Measurements from ENCODE around the gene MCAM.
A peak's percentile ranks its signal among the peaks of the same experiment; 100 is the strongest.

Gene MCAM

GRCh38 chr11:119309953-119310681 is 6.8 kb downstream of the MCAM start:
- no peak for TF ChIP-seq CTCF (IDR thresholded peaks at IDR 0.05; ENCODE audit: low read depth, low read length, missing control alignments)
- DNase-seq (ENCODE audit: low read depth): no peak
- in situ Hi-C loops (cut with HindIII; ENCODE audit: low sequenced_read_pairs): no loop called here
- H3K4me3 ChIP-seq (ENCODE audit: low read depth, low read length): no peak overlapping the region

- no peak for TF ChIP-seq CTCF (IDR thresholded peaks at IDR 0.05; ENCODE audit: low read depth, low read length, missing control alignments)
- in situ Hi-C loops (cut with HindIII; ENCODE audit: low sequenced_read_pairs): no loop called here
- DNase-seq (ENCODE audit: low read depth): no peak
- H3K4me3 ChIP-seq (ENCODE audit: low read depth, low read length): no peak overlapping the region
Measured at GRCh38 chr11:119309411-119309810, 7.5 kb downstream of the MCAM start.

GRCh38 chr11:119307974-119308373 is 9.0 kb downstream of the MCAM start:
- TF ChIP-seq CTCF (IDR thresholded peaks at IDR 0.05; ENCODE audit: low read depth, low read length, missing control alignments): no peak
- DNase-seq (ENCODE audit: low read depth): no peak
- in situ Hi-C loops (cut with HindIII; ENCODE audit: low sequenced_read_pairs): no loop called here
- no peak overlapping the region for H3K4me3 ChIP-seq (ENCODE audit: low read depth, low read length)

- DNase-seq (ENCODE audit: low read depth): no peak
- in situ Hi-C loops (cut with HindIII; ENCODE audit: low sequenced_read_pairs): no loop called here
- H3K4me3 ChIP-seq (ENCODE audit: low read depth, low read length): no peak overlapping the region
- TF ChIP-seq CTCF (IDR thresholded peaks at IDR 0.05; ENCODE audit: low read depth, low read length, missing control alignments): peak; percentile 24
Measured at GRCh38 chr11:119307219-119307618, 9.7 kb downstream of the MCAM start.

GRCh38 chr11:119306373-119306890 is 10.5 kb downstream of the MCAM start:
- H3K4me3 ChIP-seq (ENCODE audit: low read depth, low read length): no peak overlapping the region
- no peak for DNase-seq (ENCODE audit: low read depth)
- in situ Hi-C loops (cut with HindIII; ENCODE audit: low sequenced_read_pairs): no loop called here
- TF ChIP-seq CTCF (IDR thresholded peaks at IDR 0.05; ENCODE audit: low read depth, low read length, missing control alignments): no peak

- no peak for TF ChIP-seq CTCF (IDR thresholded peaks at IDR 0.05; ENCODE audit: low read depth, low read length, missing control alignments)
- DNase-seq (ENCODE audit: low read depth): no peak
- H3K4me3 ChIP-seq (ENCODE audit: low read depth, low read length): no peak overlapping the region
- in situ Hi-C loops (cut with HindIII; ENCODE audit: low sequenced_read_pairs): no loop called here
Measured at GRCh38 chr11:119305556-119306372, 11.2 kb downstream of the MCAM start.
